MV-4-11 (cell line): ENCODE measurements around the gene SDE2.

Experiments
- DNase-seq: peaks from one replicate; lab custom pipeline; 2025; lab: John Stamatoyannopoulos, UW

The SDE2 gene

DNA sequence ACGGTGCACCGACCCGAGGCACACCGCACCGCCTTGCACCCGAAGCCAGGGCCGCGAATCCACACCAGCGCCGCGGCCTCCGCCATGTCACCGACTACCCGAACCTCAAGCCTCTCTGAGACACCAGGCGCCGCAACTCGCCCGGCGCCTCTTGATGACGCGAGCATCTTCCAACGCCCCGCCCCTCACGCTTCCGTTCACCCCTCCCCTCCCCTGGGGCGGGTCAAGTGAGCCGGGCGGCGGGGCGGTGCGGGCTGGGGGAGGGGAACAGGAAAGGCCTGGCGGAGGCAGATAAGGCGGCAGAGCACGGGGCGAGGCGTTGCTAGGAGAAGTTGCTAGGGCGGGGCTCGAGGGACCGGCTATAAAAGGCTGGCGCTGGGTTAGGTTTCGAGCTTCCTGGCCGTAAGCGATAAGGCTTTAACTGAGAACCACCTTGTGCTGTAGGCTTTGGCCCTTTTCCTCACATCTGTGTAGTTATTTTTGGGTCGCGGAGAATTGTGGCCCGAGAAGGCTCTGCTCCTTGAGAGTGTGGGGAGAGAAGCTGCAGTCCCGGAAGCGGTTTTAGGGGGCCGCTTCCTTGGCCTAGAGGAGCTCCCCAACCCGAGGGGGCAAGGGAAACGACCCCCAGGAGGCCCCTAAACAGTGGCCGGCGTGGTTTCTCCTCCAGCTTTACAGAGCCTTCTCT lies at the start of gene SDE2:
TSS of gene SDE2 (minus strand) at position 117 of the 685 bp plus-strand sequence. CDS start at position 86, 31 bp downstream.
- DNase-seq: peak; percentile 98

DNA sequence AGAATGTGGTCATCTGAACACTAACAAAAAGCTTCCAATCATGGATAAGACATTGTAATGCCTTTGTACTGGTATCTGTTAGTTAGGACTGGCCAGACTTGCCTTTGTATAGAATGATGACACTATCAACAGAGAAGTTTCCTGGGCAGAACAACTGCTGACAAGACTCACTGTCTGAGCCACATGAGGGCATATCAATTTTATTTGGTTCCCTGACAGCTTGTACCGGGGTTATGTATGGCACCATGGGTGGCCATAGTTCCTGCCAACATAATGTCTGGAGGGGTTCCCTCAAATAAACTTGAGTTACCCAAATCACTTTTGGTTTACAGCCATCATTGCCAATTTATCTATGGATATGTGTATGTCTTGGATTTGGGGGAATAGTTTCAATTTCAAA lies 49.7 kb upstream of the SDE2 start:
- no peak for DNase-seq

GRCh38 chr1:226047495-226047894 lies 48.4 kb upstream of the SDE2 start:
- no peak for DNase-seq

GRCh38 chr1:226046240-226046639 lies 47.1 kb upstream of the SDE2 start:
- DNase-seq: peak; percentile 28

- DNase-seq: no peak
Observed at GRCh38 chr1:226044514-226045101, 45.5 kb upstream of the SDE2 start.

DNA sequence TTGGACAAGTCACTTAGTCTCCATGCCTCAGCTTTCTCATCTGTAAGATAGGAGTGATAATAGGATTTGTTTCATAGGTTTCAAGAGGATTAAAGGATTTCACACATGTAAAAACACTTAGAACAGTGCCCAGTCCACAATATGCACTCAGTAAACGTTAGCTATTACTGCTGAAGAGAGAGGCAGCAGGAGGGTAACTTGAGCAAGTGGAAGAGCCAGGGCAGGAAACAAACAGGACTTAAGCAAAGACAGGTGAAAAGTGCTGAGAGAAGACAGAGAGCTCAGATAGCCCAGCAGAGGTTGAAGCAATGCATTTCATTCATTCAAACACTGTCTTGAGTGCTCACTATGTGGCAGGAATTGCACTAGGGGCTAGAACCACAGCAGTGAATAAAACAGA lies 42.3 kb upstream of the SDE2 start:
- DNase-seq: no peak

DNA sequence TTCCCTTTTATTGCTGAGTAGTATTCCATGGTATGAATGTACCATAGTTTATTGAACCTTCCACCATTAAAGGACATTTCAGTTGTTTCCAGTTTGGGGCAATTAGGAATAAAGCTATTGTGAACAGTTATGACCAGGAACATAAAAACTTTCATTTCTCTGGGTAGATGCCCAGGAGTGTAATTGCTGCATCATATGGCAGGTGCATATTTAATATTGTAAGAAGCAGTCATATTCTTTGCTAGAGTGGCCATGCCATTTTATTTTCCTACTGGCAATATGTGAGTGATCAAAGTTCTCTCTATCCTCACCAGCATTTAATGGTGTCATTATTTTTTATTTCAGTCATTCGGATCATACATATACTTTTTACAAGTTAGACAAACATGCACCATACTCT lies 39.5 kb upstream of the SDE2 start:
- DNase-seq: no peak

DNA sequence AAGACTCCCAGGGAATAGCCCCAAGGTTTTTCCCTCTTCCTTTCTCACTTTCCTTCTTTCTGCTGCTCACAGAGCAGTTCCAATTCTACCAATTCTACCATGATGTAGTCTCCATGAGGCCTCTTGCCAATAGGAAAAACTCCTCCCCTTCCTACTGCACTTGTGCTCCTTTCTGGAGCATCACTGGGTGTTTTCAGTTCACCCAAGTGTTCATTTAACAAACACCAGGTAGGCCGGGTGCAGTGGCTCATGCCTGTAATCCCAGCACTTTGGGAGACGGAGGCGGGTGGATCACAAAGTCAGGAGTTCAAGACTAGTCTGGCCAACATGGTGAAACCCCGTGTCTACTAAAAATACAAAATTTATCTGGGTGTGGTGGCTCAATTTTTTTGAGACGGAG lies 36.8 kb upstream of the SDE2 start:
- no peak for DNase-seq

DNA sequence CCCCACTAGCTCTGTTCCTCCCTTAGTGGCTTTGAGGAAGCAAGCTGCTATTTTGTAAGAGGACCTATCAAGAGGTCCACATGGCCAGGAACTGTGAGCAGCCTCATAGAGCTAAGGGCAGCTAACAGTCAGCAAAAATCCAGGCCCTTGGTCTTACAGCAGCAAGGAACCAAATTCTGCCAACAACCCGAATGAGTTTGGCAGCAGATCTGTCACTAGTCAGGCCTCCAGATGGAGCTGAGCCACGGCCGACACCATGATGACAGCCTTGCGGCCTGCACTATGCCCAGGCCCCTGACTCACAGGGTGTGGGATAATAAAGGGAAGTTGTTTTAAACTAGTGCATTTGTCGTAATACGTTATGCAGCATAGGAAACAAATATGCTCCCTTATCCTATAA lies 35.3 kb upstream of the SDE2 start:
- DNase-seq: peak; percentile 98

DNA sequence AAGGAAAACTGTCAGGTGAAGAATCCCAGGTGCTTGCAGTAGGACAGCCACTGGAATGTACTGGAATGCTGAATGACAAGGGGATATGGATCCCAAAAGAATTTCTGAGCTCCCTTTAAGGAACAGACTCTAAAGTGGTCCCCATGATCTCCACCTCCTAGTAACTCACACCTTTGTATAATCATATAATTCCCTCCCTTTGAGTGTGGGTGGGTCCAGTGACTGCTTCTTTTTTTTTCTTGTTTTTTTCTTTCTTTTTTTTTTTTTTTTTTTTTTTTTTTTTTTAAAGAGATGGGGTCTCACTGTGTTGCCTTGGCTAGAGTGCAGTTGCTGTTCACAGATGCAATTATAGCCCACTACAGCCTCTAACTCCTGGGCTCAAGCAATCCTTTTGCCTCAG lies 34.8 kb upstream of the SDE2 start:
- DNase-seq: no peak

DNA sequence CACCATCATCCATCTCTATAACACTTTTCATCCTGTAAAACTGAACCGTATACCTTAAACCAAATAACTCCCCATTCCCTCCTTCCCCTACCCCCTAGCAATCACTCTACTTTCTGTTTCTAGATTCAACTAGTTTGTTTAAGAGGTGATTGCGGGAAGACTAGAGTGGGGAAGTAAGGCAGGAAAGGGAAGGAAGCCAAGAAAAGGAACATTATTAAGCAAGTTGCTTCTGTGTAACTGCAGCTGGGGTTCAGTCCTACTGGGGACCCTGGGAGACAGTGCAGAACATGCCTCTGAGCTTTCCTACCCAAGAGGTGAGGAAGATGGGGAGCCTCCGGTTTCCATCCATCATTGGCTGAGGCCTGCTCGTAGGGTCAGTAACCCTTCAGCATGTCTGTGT lies 34.4 kb upstream of the SDE2 start:
- peak; percentile 52 for DNase-seq

DNA sequence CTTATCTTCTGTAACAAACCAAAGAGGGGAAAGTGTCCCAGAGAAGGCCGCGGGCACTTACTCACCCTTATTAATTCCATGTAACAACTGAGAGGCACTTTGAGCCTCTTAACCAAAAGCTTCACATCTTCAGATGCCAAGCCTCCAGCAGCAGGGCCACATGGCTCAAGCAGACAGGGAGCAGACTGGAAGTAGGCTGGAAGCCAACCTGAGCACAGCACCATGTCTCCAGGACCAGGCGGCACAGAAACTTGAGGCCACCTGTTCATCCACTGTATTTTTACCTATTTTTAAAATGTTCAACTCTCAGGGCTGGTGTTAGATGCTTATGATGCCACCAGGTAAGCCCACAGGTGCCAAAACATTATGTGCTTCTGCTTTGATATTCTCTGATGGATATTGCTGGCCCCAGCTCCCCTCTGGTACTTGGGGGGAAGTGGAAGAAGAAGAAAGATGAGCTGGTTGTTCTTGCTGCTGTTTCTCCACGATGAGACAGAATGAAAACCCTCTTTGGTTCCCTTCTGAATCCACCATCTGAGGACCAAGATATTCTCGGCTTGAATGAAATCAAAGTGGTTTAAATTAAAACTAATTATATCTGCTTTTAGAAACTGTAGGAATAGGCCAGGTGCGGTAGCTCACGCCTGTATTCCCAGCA lies 30.6 kb upstream of the SDE2 start:
- no peak for DNase-seq

DNA sequence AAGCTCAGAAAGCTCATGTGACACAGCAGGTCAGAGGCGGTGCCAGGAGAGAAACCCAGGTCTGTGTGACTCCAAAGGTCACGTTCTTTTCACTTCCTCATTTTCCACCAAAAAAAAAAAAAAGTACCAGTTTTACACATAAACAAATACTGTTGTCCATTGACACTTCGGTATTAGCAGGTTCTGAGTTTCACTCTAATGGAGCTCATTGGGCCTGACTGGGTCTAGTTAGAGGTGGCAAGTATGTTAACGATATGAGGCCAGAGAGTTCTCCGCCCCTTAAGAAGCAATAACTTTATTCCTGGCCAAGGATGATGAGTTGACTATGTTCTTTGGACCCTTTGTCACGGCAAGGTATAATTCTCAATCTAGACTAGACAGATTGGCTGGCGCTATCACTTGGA lies 30.0 kb upstream of the SDE2 start:
- peak; percentile 79 for DNase-seq

GRCh38 chr1:226027538-226028217 lies 28.5 kb upstream of the SDE2 start:
- DNase-seq: no peak

GRCh38 chr1:226026833-226027232 lies 27.7 kb upstream of the SDE2 start:
- DNase-seq: no peak

DNA sequence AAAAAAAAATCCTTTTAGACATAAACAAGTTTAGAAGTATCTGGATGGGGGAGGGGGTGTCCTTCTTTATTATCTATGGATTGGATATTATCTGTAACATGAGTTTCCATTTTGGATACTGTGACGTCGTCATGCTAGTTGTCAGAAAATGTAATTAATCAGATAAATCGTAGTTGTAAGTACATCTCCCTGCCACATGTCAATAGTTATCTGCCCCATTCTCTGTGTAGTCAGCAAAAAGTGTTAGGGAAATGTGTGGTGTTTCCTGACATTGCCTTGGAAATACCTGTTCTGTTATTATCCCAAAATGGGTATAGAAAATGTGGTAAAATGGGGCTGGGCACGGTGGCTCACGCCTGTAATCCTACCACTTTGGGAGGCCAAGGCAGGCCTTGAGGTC lies 24.6 kb upstream of the SDE2 start:
- DNase-seq: no peak

DNA sequence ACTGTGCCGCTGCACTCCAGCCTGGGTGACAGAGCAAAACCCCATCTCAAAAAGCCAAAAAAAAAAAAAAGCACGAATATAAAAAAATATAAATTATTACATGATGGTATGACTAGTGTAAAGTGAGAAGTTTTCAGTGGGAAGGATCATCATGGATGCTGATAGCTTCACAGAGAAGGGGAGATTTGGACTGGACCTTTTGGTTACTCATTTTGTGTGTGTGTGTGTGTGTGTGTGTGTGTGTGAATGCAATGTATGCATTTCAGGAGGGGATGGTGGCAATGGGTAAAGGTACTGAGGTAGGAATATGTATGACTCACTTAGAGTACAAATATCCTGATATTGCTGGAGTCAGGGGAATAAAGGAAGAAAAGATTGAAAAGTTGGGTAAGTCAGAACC lies 22.7 kb upstream of the SDE2 start:
- DNase-seq: no peak

- DNase-seq: no peak
Observed at GRCh38 chr1:226021401-226021800, 22.3 kb upstream of the SDE2 start.

DNA sequence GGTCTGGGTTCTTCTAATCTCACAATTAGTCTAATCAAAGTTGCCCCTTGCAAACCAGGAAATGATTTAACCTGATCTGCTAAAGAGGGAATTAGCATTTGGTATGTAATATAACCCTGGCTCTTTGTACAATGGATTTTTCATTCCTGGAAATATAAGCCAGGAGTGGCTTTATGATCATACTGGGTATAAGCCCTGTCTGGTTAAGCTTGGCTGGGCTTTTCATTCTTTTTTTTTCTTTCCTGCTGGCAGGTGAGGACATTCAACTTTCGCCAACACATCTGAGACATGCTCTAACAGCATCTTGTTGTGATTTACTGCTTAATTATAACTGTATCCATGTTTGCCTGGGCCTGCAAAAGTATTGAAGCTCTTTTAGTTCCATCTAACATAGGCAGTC lies 20.4 kb upstream of the SDE2 start:
- DNase-seq: no peak

DNA sequence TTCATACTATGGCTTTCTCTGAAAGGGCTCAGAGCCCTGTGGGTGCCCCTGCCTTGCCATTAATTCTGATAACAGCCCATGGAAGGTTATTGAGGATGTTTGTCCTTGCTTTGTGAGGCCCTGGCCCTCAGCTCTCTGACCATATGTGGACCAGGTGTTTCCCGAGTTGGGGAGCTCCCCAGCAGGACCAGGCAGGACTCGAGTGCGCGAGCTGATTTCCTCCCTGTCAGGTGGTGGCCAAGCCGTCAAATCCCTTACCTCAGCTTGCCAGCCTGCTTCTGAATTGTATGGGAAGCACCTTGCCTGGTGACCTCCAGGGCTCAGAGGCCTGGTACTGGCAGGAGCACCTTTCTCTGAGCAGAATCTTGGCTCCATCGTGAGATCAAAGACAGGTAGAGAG lies 17.9 kb upstream of the SDE2 start:
- no peak for DNase-seq

- DNase-seq: no peak
Observed at GRCh38 chr1:226009650-226010044, 10.5 kb upstream of the SDE2 start.

DNA sequence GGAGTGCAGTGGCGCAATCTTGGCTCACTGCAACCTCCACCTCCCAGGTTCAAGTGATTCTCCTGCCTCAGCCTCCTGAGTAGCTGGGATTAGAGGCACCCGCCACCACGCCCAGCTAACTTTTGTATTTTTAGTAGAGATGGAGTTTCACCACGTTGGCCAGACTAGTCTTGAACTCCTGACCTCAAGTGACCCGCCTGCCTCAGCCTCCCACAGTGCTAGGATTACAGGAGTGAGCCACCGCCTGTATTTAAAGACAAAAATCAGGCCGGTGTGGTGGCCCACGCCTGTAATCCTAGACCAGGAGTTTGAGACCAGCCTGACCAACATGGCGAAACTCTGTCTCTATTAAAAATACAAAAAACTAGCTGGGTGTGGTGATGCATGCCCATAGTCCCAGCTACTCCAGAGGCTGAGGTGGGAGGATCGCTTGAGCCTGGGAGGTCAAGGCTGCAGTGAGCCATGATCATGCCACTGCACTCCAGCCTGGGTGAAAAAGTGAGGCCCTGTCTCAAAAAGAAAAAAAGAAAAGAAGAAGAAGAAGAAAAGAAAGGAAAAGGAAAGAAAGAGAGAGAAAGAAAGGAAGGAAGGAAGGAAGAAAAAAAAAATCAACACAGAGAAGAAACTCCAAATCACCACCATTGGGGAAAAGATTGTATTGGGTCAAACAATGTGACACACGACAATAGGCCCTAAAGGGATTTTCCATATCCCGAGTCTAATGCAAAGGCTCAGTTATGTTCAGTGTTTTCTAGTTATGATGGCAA lies 8.2 kb upstream of the SDE2 start:
- peak; percentile 36 for DNase-seq
